ENCODE measurements around the gene TAPBPL.

- TF ChIP-seq ATF1 (CRISPR knock-in tag; IDR thresholded peaks at IDR 0.05) (no peak), ZFP41 (CRISPR knock-in tag; IDR thresholded peaks at IDR 0.05; ENCODE audit: borderline replicate concordance) (no peak), THAP7 (CRISPR knock-in tag; IDR thresholded peaks at IDR 0.05) (no peak), ZNF567 (CRISPR knock-in tag; IDR thresholded peaks at IDR 0.05; ENCODE audit: borderline replicate concordance) (no peak), RFX5 (IDR thresholded peaks at IDR 0.05; ENCODE audit: low read depth, low read length) (no peak), USF2 (IDR thresholded peaks at IDR 0.05; ENCODE audit: low read depth, low read length) (no peak), USF2 (CRISPR knock-in tag; IDR thresholded peaks at IDR 0.05; ENCODE audit: borderline replicate concordance) (no peak), MBD4 (IDR thresholded peaks at IDR 0.05; ENCODE audit: borderline replicate concordance, low read length) (no peak), POLR2A (IDR thresholded peaks at IDR 0.05; ENCODE audit: insufficient read depth in 1 of 2, low read depth in 2 of 2, low read length in 2 of 2) (no peak), IRF9 (CRISPR knock-in tag; IDR thresholded peaks at IDR 0.05; ENCODE audit: borderline replicate concordance) (no peak), PLRG1 (conservative IDR thresholded peaks at IDR 0.05) (no peak)
Observed at GRCh38 chr12:6438345-6438744, 13.5 kb upstream of the TAPBPL start.

Measured in HepG2 (cell line).